ENCODE measurements around the gene PANX2.
A peak's percentile ranks its signal among the peaks of the same experiment; 100 is the strongest.
"Not testable (repeated sequence)": the region's sequence is repeated elsewhere in the genome, so short reads cannot be mapped to it uniquely, and the experiment has no call there.

PANX2 gene

GRCh38 chr22:50140615-50141014 lies 29.9 kb upstream of the PANX2 start:
- in situ Hi-C loops (cut with HindIII; ENCODE audit: low pct_unique_long_range_greater_than_20kb, low sequenced_read_pairs): no loop called here
- DNase-seq (ENCODE audit: low read depth in 1 of 2, low spot score in 1 of 2): no peak
- no peak for TF ChIP-seq JUND (IDR thresholded peaks at IDR 0.05; ENCODE audit: low read depth)

GRCh38 chr22:50141462-50141861 lies 29.1 kb upstream of the PANX2 start:
- in situ Hi-C loops (cut with HindIII; ENCODE audit: low pct_unique_long_range_greater_than_20kb, low sequenced_read_pairs): no loop called here
- no peak for TF ChIP-seq JUND (IDR thresholded peaks at IDR 0.05; ENCODE audit: low read depth)
- no peak for DNase-seq (ENCODE audit: low read depth in 1 of 2, low spot score in 1 of 2)

GRCh38 chr22:50141891-50142363 lies 28.6 kb upstream of the PANX2 start:
- DNase-seq (ENCODE audit: low read depth in 1 of 2, low spot score in 1 of 2): peak in 1 of 2 experiments; percentile 15
- in situ Hi-C loops (cut with HindIII; ENCODE audit: low pct_unique_long_range_greater_than_20kb, low sequenced_read_pairs): no loop called here
- TF ChIP-seq JUND (IDR thresholded peaks at IDR 0.05; ENCODE audit: low read depth): no peak

GRCh38 chr22:50143096-50143495 lies 27.4 kb upstream of the PANX2 start:
- no peak for DNase-seq (ENCODE audit: low read depth in 1 of 2, low spot score in 1 of 2)
- no peak for TF ChIP-seq JUND (IDR thresholded peaks at IDR 0.05; ENCODE audit: low read depth)
- in situ Hi-C loops (cut with HindIII; ENCODE audit: low pct_unique_long_range_greater_than_20kb, low sequenced_read_pairs): no loop called here

- TF ChIP-seq JUND (IDR thresholded peaks at IDR 0.05; ENCODE audit: low read depth): no peak
- in situ Hi-C loops (cut with HindIII; ENCODE audit: low pct_unique_long_range_greater_than_20kb, low sequenced_read_pairs): no loop called here
- no peak for DNase-seq (ENCODE audit: low read depth in 1 of 2, low spot score in 1 of 2)
Observed at GRCh38 chr22:50144005-50144614, 26.4 kb upstream of the PANX2 start.

GRCh38 chr22:50145721-50146438 lies 24.7 kb upstream of the PANX2 start:
- no peak for DNase-seq (ENCODE audit: low read depth in 1 of 2, low spot score in 1 of 2)
- in situ Hi-C loops (cut with HindIII; ENCODE audit: low pct_unique_long_range_greater_than_20kb, low sequenced_read_pairs): no loop called here

GRCh38 chr22:50146439-50147238 lies 23.9 kb upstream of the PANX2 start:
- peak; percentile 66 to 69 for DNase-seq (ENCODE audit: low read depth in 1 of 2, low spot score in 1 of 2)
- in situ Hi-C loops (cut with HindIII; ENCODE audit: low pct_unique_long_range_greater_than_20kb, low sequenced_read_pairs): no loop called here

More at GRCh38 chr22:50145721-50146438, 24.7 kb upstream of the PANX2 start:
- no peak for TF ChIP-seq JUND (IDR thresholded peaks at IDR 0.05; ENCODE audit: low read depth)

GRCh38 chr22:50147258-50148165 lies 23.0 kb upstream of the PANX2 start:
- in situ Hi-C loops (cut with HindIII; ENCODE audit: low pct_unique_long_range_greater_than_20kb, low sequenced_read_pairs): not testable (repeated sequence)

More at GRCh38 chr22:50146439-50147238, 23.9 kb upstream of the PANX2 start:
- TF ChIP-seq JUND (IDR thresholded peaks at IDR 0.05; ENCODE audit: low read depth): no peak

GRCh38 chr22:50148166-50148500 lies 22.4 kb upstream of the PANX2 start:
- no peak for TF ChIP-seq JUND (IDR thresholded peaks at IDR 0.05; ENCODE audit: low read depth)
- in situ Hi-C loops (cut with HindIII; ENCODE audit: low pct_unique_long_range_greater_than_20kb, low sequenced_read_pairs): no loop called here

More at GRCh38 chr22:50147258-50148165, 23.0 kb upstream of the PANX2 start:
- DNase-seq (ENCODE audit: low read depth in 1 of 2, low spot score in 1 of 2): not testable (repeated sequence)

GRCh38 chr22:50148991-50149721 lies 21.4 kb upstream of the PANX2 start:
- in situ Hi-C loops (cut with HindIII; ENCODE audit: low pct_unique_long_range_greater_than_20kb, low sequenced_read_pairs): no loop called here
- peak; percentile 66 to 73 for DNase-seq (ENCODE audit: low read depth in 1 of 2, low spot score in 1 of 2)

More at GRCh38 chr22:50148166-50148500, 22.4 kb upstream of the PANX2 start:
- DNase-seq (ENCODE audit: low read depth in 1 of 2, low spot score in 1 of 2): no peak

More at GRCh38 chr22:50148991-50149721, 21.4 kb upstream of the PANX2 start:
- no peak for TF ChIP-seq JUND (IDR thresholded peaks at IDR 0.05; ENCODE audit: low read depth)

Measured in T47D (cell line).